GM18868 (cell line): ENCODE measurements around the gene PDE6B.
A peak's percentile ranks its signal among the peaks of the same experiment; 100 is the strongest.
"Not testable (repeated sequence)": the region's sequence is repeated elsewhere in the genome, so short reads cannot be mapped to it uniquely, and the experiment has no call there.

ENCODE experiments used
- ATAC-seq: cut with Tn5 transposase; IDR thresholded peaks from one replicate; pipeline ENCODE4 v1.9.1; 2021; ENCODE audit warnings: mild to moderate bottlenecking, moderate library complexity; ENCODE audit not compliant: unreplicated experiment

PDE6B gene

DNA sequence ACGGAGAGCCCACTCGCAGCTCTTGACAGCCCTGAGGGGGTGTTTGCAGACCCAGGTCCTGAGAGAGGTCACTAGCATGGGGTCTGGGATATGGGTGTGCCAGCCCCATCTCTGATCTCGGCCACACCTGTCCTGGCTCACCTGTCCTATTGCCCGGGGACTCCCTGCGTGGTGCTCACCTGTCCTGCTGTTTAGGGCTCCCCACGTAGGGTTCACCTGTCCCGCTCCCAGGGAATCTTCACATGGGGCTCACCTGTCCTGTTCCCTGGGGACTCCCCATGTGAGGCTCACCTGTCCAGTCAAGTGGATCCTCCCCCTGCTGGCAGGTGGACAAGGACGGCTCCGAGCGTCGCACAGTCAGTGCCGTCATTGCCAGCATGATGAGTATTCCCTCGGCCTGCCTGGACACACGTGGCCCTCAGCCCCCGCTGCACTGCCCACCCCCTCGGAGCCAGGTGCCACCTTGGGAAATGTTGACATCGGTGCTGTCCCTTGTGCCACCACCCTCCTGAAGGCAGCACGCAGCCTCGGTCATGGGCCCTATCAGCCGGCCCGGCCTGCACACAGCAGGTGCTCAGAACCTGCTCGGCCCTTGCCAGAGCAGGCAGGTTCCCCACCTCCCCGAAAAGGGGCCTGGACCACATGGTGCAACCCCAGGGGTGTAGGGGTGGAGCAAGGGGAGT, 57.3 kb downstream of the PDE6B start:
- no peak for ATAC-seq

DNA sequence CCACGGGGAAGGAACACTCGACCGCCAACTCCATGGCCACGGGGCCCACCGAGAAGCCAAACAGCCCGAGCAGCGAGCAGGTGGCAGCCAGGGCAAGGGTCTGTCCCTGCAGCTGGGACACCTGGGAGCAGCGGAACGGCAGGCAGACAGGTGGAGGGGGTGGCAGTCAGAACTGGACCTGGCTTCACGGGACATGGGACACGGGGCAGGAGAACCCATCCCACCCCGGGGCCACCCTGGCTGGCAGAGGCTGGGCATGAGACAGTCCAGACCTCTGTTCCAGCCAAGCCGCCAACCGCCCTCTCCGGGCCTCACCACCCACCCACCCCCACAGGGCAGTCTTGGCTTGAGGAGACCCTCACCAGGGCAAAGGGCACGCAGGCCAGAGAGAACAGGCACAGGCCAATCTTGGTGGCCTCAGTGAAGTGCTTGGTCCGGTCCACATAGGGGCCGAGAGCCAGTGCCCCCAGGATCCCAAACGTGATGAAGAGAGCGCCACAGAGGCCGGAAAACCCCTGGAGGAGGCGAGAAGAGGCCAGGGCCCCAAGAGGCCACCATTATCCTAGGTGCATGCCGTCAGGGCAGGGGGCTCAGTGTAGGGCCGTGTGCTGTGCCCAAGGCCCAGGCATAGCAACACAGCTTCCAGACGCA, 58.0 kb downstream of the PDE6B start:
- no peak for ATAC-seq

DNA sequence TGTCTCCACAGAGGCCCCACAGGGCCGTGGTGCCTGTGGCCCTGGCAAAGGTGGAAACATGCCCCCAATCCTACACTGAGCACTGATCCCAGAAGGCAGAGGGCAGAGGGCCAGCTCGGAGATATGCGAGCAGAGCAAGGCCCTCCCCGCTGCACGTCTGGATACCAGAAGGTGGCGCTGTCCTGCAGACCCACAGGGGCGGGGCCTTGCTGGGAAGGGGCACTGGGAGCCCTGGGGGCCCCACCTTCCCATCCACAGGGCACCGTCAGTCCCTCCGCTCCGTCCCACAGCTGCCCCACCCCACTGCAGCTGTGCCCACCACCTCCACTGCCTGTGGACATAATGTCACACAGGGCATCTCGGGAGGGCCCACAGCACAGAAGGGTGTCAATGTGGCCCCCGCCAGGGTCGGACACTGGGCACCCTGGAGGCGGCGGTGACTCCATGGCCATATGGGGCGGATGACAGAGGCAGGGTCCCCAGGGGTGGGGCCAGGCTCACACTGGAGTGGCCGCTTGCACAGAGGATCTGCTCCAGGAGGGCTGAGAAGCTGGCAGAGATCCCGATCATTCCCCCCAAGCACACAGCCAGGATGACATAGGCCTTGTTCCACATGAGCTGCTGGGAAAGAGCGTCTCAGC, 58.7 kb downstream of the PDE6B start:
- peak; percentile 36 for ATAC-seq

DNA sequence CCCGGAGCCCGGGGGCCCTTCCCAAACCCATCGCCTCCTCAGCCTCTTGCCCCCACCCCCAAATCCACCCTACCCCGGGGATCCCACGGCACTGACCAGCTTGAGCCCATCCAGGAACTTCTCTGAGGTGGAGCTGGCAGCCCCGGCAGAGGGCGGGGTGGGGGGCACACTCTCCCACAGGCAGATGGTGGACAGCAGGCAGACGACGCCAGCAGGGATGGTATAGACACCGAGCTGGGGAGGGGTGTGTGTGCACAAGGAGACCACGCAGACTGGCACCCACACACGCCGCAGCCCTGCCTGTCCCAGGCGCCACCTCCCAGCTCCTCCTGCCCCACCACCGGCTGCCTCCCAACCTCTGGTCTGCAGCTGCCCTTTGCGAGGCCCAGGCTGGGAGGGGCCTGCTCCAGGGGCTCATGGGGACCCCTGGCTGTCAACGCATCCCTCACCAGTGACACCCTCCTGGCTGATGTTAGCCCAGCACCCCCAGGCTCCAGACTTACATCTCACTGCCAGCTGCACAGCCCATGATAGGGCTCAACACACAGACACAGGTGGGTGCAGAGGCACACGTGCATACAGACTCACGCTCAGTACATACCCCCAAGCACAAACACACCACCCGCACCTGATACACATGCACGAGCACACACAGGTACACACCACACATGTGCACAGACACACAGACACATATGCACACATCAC, 59.4 kb downstream of the PDE6B start:
- no peak for ATAC-seq

DNA sequence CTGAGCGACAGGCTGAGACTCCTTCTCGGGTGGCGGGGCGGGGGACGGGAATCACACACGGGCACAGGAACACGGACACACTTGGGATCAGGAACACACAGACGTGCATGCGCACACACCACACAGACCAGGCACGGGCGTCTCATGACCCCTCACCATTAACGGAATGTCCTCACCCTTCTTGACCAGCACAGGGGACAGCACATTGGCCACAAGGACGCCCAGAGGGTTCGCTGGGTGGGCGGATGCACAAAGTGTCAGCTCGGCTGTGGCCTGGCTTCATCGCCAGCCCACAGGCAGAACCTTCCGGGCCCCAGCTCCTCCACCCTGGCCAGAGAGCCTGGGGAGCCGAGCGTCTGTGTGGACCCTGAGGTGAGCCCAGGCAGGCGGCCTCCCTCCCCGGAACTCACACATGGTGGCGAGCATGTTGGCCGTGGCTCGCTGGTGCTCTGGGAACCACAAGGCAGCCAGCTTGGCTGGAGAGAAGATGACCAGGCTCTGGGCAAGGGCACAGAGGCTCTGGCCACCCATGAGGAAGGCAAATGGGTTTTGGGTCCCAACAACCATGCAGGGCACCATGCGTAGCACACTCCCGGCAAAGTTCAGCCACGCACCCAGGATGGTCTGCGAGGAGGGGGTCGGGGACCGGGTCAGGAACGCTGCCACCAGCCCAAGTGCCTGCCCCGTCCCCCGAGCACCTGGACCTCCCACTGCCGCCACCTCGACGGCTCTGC, 60.5 kb downstream of the PDE6B start:
- no peak for ATAC-seq

DNA sequence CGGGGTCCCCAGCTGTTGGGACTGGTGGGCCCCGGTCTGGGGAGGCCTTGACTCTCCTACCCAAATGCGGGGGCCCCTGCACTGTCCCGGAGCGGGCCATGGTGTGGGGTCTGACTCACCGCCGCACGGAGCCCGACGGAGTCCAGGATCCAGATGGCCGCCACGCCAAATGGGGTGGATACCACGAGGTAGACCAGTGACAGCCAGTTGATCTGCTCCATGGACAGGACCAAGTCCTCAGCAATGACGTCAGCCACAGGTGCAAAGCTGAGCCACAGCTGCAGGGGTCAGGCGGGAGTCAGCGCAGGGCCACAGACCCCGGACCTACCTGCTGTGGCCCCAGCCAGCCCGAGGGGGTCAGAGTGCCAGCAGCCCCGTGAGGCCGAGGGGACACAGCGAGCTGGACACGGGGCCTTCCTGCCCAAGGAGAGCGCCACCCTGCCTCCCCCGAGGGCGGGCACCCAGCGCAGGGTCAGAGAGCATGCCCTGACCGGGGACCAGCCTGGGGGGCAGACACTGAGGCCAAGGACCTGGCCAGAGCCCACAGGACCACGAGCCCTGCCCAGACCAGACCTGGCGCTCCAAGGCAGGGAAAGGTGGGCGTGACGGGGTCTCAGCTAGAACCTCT, 61.2 kb downstream of the PDE6B start:
- no peak for ATAC-seq

DNA sequence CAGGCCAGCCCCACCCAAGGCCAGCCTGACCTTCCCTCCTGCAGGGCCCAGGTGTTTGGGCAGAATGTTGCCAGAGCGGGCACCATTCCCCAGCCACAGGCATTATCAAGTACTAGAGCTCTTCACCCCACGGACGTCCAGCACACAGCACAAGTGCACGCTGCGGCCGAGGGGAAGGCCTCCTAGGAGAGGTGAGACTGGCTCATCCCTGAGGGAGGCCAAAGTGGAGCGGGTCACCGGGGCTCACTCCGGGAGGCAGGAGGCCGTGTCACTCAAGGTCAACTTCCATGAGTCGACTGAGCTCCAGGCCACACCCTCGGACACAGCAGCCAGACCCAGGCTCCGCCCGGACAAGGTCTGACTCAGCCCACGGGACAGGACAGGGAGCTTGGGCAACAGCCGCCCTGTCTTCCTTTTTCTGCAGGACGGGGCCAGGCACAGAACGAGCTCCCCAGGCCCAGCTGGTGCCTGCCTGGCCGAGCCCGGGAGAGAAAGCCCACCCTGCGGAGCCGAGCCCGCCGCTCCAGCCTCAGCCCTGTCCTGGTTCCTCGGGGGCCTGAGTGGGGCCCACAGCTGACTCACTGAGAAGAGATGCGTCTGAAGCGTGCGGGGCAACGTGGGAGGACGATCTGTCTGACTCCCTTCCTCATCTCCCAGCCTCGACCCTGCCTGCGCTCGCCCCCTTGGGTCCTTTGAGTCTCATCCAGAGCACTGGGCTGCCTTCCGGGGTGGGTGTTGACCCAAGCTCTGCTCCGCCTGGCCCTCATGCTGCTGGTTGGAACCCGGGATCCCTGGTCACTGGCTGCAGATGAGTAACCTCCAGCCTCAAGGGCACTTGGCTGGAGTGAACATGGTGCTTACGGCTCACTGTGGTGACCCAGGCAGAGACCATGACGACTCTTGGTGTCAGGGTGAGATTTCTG, 61.9 kb downstream of the PDE6B start:
- ATAC-seq = no peak

DNA sequence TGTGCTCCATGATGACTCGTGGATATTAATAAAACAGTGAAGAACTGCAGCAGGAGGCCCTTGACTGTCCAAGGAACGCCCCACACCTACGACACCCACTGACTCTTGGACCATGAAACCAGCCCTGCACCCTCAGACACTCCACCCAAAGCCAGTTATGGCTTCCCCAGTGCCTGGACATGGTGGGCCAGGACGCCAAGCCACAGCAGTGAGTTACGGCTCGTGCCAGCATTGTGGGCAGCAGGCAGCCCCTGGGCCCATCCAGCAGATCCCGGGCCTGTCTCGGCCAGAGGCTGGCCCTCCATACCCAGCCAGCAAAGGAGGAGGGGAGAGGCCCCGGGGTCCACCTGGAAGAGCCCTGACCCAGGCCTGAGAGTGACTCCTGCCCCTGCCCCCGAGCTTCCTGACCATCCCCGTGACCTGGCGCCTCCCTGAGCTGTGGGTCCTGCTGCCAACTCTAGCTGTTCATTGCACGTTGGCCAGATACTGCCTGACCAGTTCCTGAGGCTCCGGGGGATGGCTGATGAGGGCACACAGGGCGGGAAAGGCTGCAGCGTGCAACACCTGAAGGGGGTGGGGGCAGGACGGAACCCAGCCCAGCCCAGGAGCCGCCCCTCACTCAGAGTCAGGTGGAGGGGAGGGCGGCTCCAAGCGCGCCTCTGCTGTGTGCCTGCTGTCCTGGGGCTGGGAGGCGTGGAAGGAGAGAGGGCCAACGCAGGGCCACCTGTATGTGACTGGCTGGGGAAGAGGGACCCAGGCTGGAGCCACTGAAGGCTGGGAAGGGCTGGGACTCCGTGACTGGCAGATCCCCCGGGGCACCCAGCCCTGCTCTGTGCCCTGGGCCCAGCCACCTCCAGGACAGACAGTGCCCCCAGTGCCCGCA, 62.8 kb downstream of the PDE6B start:
- no peak for ATAC-seq

DNA sequence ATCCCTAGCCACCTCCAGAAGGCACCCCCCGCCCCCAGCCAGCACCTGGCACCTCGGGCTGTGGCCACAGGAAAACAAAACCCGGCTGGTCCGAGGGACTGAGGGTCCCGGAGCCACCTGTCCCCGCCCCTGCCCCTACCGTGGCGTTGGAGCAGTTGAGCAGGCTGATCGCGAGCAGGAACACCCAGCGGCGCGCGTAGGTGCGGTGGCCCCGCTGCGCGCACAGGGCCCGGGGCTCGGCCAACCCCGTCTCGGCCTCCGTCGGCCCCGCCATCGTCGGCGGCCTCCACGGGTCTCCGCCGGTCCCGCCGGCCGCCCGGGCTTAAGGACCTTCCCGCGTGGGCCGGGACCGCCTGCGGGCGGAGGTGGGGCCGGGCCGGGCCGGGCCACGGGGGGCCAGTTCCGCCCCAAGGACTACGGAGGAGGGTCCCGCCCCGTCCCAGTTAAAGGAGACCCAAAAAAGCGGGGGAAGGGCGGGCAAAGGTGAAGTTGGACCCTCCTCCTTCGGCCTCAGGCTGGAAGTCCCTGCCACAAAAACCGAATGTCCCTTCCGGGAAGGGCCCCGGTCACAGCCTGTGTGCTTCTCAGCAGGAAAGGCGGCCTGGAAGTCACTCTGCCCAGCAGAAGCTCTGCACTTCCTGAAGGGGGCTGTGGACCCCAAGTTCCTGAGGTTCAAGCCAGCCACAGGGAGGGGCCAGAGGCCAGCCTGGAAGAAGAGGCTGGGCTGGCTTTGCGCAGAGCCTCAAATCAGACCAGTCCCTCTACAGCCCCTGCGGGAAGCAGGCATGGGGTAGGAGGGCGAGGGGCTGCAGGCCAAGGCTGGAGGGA, 63.7 kb downstream of the PDE6B start, which contains the start of gene SLC49A3:
Gene SLC49A3, minus strand, starts transcription at position 298 of the 828 bp plus-strand sequence. Its CDS starts 24 bp downstream, at position 274.
- ATAC-seq = peak; percentile 41

DNA sequence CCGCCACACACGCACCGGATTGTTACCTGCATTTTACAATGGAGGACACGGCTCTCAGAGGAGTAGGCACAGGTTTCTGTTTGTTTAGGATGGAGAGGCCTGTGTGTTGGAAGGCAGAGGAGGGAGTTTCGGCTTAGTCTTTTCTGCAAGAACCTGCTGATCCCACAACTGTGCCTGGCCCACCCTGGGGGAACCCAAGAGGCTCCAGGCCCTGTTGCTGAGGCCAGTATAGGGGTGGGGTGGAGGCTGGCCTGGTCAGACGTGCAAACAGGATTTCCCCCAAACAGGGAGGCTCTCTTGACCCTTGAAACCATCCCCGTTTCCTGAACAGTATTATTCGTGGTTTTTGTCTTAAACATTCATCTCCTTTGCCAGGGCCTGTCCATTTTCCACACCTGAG, 64.3 kb downstream of the PDE6B start:
- ATAC-seq = no peak

DNA sequence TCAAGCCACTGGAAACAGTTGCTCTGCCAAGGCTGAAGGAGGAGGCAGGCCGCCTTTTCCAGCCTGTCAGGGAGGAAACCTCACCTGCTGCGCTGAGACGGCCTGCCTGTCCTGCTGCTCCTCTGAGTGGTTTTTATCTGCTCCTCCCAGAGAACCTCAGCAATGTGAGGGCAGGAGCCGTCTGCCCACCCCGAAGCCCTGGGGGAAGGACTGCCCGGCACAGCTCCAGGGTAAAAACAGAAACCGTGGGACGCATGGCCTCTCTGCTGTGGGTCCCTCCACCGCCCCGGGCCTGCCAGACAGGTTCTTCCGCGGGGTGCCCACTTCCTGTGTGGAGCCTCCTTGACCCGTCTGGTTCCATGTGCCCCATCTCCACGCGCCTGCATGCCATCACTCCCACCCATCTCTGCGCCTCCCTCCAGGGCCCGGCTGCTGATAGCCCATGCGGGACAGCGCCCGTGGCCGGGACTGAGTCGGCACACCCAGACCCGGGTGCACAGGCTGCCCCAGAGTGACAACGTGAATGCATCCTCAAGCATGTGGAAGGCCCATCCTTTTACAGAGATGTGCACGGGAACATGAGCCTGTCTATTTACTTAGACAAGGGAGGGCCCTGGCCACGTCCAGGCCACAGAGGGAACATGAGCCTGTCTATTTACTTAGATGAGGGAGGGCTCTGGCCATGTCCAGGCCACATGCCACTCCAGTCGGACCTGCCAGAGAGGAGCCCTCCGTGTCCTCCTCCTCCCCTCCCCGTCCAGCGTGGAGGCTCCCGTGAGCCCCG, 67.6 kb downstream of the PDE6B start:
- ATAC-seq = no peak

DNA sequence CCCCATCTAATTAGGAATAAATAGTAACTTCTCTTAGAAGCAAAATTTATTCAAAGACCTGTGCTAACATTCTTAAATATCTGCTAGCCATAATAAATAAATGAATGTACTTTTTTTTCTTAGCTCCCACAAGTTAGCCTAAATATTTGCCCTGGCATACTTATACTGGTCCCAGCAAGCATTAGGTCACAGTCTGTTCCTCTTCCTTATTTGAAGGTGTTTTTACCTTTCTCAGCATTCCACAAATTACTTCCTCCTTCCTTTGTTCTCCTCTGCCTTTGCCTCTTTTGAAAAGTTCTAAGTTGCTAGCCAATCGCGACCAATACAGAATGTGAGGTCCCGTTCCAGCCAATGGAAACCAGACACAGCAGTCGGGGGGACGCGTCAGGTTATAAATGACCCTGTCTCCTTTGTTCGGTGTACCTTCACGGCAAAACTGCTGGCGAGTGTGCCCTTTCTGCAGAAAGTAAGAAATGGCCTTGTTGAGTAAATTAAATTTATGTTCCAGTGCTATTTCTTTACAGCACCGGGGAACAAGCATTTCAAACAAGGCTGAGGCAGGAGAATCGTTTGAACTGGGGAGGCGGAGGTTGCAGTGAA, 69.1 kb downstream of the PDE6B start:
- not testable (repeated sequence) for ATAC-seq

DNA sequence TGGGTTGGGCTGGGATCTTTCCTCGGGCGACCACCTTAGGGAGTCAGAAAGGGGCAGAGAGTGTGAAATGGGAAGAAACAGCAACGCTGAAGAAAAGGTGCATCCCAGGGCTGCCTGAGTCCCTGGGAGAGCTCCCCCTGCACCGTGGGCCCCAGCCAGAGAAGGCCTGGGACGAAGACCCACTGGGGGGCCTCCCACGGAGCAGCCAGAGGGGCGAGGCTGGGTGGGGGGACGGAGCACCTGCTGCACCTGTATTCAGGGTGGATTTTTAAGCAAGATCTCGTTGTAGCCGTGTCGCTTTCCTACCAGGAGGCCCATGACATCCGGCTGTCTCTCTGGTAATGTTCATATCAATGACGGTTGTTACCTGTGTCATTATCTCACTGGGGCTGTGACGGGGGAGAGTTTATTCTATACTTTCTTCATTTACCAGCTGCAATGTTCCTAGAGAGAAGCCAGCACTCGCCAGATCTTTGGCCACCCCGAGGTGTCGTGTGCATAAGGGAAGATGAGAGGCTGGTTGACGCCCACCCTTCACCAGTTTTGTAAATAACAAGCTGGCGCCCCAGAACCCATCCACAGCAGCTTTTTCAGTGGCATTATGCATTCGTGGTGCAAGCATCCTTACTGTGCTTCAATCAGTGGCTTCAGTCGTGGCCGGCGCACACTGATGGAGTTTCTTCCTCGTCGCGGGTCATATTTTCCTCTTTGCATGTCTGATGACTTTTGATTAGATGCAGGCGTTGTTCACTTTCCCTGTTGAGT, 74.6 kb downstream of the PDE6B start:
- ATAC-seq = no peak

DNA sequence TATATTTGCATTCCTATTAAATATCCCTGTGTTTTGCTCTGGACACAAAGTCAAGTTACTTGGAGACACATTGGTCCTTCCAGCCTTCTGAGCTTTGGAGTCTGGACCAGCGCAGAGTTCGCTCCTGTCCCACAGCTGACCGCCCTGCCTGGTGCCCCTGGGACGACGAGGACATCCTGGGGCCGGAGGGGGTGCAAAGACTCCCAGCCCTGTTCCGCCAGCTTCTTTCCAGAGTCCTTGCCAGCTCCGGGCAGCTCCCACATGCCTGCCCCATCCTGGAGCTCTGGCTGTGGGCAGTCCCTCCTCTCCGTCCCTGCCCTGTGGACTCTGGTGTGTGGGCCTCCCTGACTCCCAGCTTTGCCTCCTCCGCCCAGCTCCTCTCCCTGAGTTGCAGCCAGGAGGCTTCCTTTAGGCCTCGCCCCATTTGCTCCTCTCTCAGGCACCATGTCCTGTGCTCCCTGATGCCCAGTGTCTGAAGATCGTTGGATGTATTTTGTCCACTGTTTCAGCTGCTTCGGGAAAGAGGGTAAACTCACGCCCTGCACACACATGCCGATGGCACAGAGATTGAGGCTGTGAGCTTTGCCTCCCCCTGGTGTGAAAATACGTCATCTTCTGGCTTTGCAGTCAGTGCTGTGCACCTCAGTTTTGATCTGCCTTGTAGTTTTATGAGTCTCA, 75.4 kb downstream of the PDE6B start:
- no peak for ATAC-seq

DNA sequence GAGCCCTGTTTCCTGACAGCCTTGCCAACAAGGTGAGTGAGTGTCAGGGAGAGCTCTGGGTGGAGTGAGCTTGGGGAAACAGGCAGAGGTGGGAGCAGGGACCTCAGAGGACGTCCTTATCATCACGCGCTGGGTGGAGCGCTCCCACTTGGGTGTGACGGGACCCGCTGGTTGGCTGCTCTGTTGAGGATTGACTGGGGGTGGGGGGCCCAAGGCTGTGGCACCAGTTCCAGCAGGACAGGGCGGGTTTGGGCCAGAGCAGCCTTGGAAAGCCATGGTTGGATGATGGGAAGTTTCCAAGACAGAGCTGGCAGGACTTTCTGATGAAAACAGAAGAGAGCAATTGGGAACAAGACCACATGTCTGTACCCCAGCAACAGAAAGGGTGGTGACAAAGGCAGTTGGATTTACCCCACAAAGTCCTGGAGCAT, 77.3 kb downstream of the PDE6B start:
- ATAC-seq = no peak
